Measurements from ENCODE around the gene ZFP36L1. TPM values are rescaled to one million over a fixed set of nuclear protein-coding genes. Genes with fewer than 3 reads are reported as not detected.
"Not testable (repeated sequence)": the region's sequence is repeated elsewhere in the genome, so short reads cannot be mapped to it uniquely, and the experiment has no call there.

ZFP36L1 gene
- total RNA-seq, 4 donors from 2014 or later = 363 to 395 (median 384) TPM

- DNase-seq (ENCODE audit: low spot score) (no peak), ATAC-seq (ENCODE audit: low FRiP score) (no peak)
- no peak for TF ChIP-seq CTCF (IDR thresholded peaks at IDR 0.05)
Measured at GRCh38 chr14:68770553-68771286, 22.1 kb downstream of the ZFP36L1 start.

- DNase-seq (ENCODE audit: low spot score) (no peak), ATAC-seq (ENCODE audit: low FRiP score) (no peak)
- no peak for TF ChIP-seq CTCF (IDR thresholded peaks at IDR 0.05)
Measured at GRCh38 chr14:68770051-68770450, 22.8 kb downstream of the ZFP36L1 start.

- TF ChIP-seq CTCF (IDR thresholded peaks at IDR 0.05) = no peak
- no peak for ATAC-seq (ENCODE audit: low FRiP score)
- no peak for DNase-seq (ENCODE audit: low spot score)
Measured at GRCh38 chr14:68768316-68768715, 24.6 kb downstream of the ZFP36L1 start.

GRCh38 chr14:68767248-68767645, 25.6 kb downstream of the ZFP36L1 start:
- ATAC-seq (ENCODE audit: low FRiP score) (no peak), DNase-seq (ENCODE audit: low spot score) (no peak)
- TF ChIP-seq CTCF (IDR thresholded peaks at IDR 0.05) = no peak

GRCh38 chr14:68766299-68767247, 26.3 kb downstream of the ZFP36L1 start:
- no peak for TF ChIP-seq CTCF (IDR thresholded peaks at IDR 0.05)
- ATAC-seq (ENCODE audit: low FRiP score) = no peak
- DNase-seq (ENCODE audit: low spot score) = no peak

- DNase-seq (ENCODE audit: low spot score); ATAC-seq (ENCODE audit: low FRiP score): not testable (repeated sequence)
Measured at GRCh38 chr14:68763843-68764242, 29.0 kb downstream of the ZFP36L1 start.

GRCh38 chr14:68762953-68763764, 29.7 kb downstream of the ZFP36L1 start:
- TF ChIP-seq CTCF (IDR thresholded peaks at IDR 0.05) = no peak
- ATAC-seq (ENCODE audit: low FRiP score) (peak; percentile 83), DNase-seq (ENCODE audit: low spot score) (no peak)

Measured in omental fat pad (tissue), 4 donors.